Measurements from ENCODE around the gene DCBLD1.

DCBLD1 gene

GRCh38 chr6:117493470-117493869 lies 11.0 kb downstream of the DCBLD1 start:
- H3K27me3 ChIP-seq (ENCODE audit: control insufficient read depth, insufficient read depth, low read length): no peaks in the 10 kb centered on the region
- H3K4me1 ChIP-seq (ENCODE audit: control insufficient read depth, insufficient read depth, low read length): peaks cover 22% of the 10 kb centered on the region
- no peak overlapping the region for H3K4me3 ChIP-seq (ENCODE audit: low read length)
- no peaks in the 10 kb centered on the region for H3K36me3 ChIP-seq (ENCODE audit: control insufficient read depth, insufficient read depth, low read length)
- H3K9me3 ChIP-seq (ENCODE audit: control insufficient read depth, low read length): no peaks in the 10 kb centered on the region
- H3K9ac ChIP-seq (ENCODE audit: low read length): no peak overlapping the region

DNA sequence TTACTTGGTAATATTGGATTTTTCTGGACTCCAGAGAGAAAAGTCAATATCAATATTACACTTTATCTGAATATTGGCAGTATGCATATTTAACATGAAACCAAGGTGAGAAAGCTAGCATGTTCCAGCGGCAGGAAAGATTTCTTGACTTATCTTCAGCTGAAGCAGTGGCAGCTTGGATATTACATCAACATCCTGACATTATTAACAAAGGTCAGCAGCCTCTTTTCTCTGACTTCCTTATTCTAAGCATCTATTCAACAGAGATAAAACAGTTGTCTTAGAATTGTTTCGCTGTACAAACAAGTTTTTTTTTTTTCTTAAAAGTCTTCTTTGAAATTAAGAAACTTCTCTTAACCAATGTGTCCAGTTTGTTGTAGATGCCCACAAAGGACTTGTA lies 11.8 kb downstream of the DCBLD1 start:
- H3K9me3 ChIP-seq (ENCODE audit: control insufficient read depth, low read length): no peaks in the 10 kb centered on the region
- peaks cover 23% of the 10 kb centered on the region for H3K4me1 ChIP-seq (ENCODE audit: control insufficient read depth, insufficient read depth, low read length)
- H3K36me3 ChIP-seq (ENCODE audit: control insufficient read depth, insufficient read depth, low read length): no peaks in the 10 kb centered on the region
- H3K9ac ChIP-seq (ENCODE audit: low read length): no peak overlapping the region
- no peaks in the 10 kb centered on the region for H3K27me3 ChIP-seq (ENCODE audit: control insufficient read depth, insufficient read depth, low read length)
- no peak overlapping the region for H3K4me3 ChIP-seq (ENCODE audit: low read length)

DNA sequence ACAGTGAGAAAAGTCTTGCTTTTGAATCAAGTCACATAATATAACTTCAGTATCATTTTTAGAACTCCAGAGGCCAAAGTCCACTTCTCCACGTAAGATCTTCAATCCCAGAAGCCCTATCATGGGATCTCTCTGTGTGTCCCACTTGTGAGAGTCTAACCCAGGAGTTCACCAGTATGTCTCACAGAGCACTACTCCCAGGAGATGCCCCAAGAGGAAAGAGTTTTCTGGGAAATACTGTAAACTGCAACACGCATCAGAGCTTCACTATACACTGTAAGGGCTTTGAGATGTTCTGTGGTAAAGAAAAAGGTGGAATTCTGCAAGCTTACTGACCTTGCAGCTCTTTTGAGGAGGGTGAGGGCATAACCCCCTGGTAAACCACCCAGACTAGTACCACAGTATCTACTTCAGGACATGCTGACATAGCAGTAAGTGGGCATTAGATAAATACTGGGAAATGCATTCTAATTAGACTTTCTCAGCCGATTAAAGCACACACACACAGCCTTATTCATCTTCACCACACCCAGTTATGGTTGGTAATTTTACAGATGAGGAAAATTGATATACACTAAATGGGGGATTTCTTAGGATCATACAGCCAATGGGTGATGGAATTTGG lies 12.3 kb downstream of the DCBLD1 start:
- peaks cover 23% of the 10 kb centered on the region for H3K4me1 ChIP-seq (ENCODE audit: control insufficient read depth, insufficient read depth, low read length)
- no peaks in the 10 kb centered on the region for H3K9me3 ChIP-seq (ENCODE audit: control insufficient read depth, low read length)
- no peaks in the 10 kb centered on the region for H3K36me3 ChIP-seq (ENCODE audit: control insufficient read depth, insufficient read depth, low read length)

DNA sequence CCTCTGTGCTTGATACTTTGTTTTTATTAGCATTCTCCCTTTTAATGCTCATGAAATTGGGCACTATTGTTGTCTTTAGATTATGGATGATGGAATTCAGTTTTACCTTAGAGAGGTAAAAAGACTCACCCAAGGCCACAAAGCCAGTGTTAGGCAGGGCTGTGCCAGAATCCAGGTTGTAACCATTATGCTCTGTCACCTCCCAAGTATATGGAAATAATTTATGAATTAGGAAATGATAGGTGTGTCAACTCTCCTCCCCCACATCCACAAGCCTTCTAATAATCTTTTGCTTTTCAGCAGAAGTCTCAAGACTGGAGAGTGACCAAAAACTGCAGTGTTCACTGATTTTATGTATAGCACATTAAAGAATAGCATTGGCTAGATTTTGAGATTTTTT lies 13.0 kb downstream of the DCBLD1 start:
- no peak overlapping the region for H3K9ac ChIP-seq (ENCODE audit: low read length)
- no peak overlapping the region for H3K4me3 ChIP-seq (ENCODE audit: low read length)
- H3K36me3 ChIP-seq (ENCODE audit: control insufficient read depth, insufficient read depth, low read length): no peaks in the 10 kb centered on the region
- H3K9me3 ChIP-seq (ENCODE audit: control insufficient read depth, low read length): no peaks in the 10 kb centered on the region
- peaks cover 23% of the 10 kb centered on the region for H3K4me1 ChIP-seq (ENCODE audit: control insufficient read depth, insufficient read depth, low read length)
- H3K27me3 ChIP-seq (ENCODE audit: control insufficient read depth, insufficient read depth, low read length): no peaks in the 10 kb centered on the region

More for the DNA sequence above, 12.3 kb downstream of the DCBLD1 start:
- Histone ChIP-seq H3K9ac (ENCODE audit: low read length) (no peak overlapping the region), H3K4me3 (ENCODE audit: low read length) (no peak overlapping the region), H3K27me3 (ENCODE audit: control insufficient read depth, insufficient read depth, low read length) (no peaks in the 10 kb centered on the region)

- Histone ChIP-seq H3K9ac (ENCODE audit: low read length) (no peak overlapping the region), H3K36me3 (ENCODE audit: control insufficient read depth, insufficient read depth, low read length) (no peaks in the 10 kb centered on the region), H3K4me1 (ENCODE audit: control insufficient read depth, insufficient read depth, low read length) (peaks cover 23% of the 10 kb centered on the region), H3K9me3 (ENCODE audit: control insufficient read depth, low read length) (no peaks in the 10 kb centered on the region), H3K27me3 (ENCODE audit: control insufficient read depth, insufficient read depth, low read length) (no peaks in the 10 kb centered on the region), H3K4me3 (ENCODE audit: low read length) (no peak overlapping the region)
Measured at GRCh38 chr6:117495869-117496268, 13.4 kb downstream of the DCBLD1 start.

- Histone ChIP-seq H3K27me3 (ENCODE audit: control insufficient read depth, insufficient read depth, low read length) (no peaks in the 10 kb centered on the region), H3K36me3 (ENCODE audit: control insufficient read depth, insufficient read depth, low read length) (no peaks in the 10 kb centered on the region), H3K9ac (ENCODE audit: low read length) (no peak overlapping the region), H3K9me3 (ENCODE audit: control insufficient read depth, low read length) (no peaks in the 10 kb centered on the region), H3K4me3 (ENCODE audit: low read length) (no peak overlapping the region), H3K4me1 (ENCODE audit: control insufficient read depth, insufficient read depth, low read length) (peaks cover 23% of the 10 kb centered on the region)
Measured at GRCh38 chr6:117496383-117496990, 14.0 kb downstream of the DCBLD1 start.

DNA sequence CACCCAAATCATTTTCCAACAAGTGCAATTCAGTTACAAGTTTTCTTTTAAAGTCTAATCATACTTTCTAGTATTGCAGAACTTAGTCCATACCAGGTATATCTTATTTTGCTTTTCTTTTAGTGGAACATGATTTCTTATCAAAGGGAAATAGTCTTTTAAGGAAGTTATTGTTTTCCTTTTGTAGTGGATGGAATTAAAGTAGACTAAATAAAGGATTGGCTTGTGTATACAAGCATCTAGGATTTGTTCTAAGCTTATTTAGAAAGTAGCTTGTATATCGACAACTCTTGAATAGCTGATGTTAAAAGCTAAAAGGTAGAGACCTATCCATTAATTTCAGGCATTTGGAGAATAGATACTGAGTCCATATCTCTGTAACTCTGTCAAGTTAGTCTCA lies 14.8 kb downstream of the DCBLD1 start:
- H3K36me3 ChIP-seq (ENCODE audit: control insufficient read depth, insufficient read depth, low read length): no peaks in the 10 kb centered on the region
- H3K4me1 ChIP-seq (ENCODE audit: control insufficient read depth, insufficient read depth, low read length): peaks cover 23% of the 10 kb centered on the region
- H3K9ac ChIP-seq (ENCODE audit: low read length): no peak overlapping the region
- H3K4me3 ChIP-seq (ENCODE audit: low read length): no peak overlapping the region
- H3K9me3 ChIP-seq (ENCODE audit: control insufficient read depth, low read length): no peaks in the 10 kb centered on the region
- no peaks in the 10 kb centered on the region for H3K27me3 ChIP-seq (ENCODE audit: control insufficient read depth, insufficient read depth, low read length)

DNA sequence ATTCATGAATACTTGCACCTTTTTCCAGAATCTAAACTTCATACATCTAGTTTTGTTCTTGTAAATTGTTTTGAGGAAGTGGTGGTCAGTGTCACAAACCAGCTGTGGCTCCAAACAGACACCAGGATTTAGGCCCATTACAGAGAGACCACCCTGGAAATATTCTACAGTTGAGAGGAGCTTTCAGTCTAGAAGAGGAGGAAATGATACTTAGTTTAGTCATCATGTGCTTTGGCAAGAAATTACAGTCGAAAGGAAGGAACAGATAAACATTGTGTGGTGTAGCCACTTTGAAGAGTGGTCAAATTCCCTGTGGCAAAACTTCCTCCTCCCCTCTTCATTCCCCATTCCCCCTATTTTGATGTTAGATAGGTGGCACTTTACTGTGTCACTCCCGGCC lies 15.7 kb downstream of the DCBLD1 start:
- Histone ChIP-seq H3K27me3 (ENCODE audit: control insufficient read depth, insufficient read depth, low read length) (no peaks in the 10 kb centered on the region), H3K4me1 (ENCODE audit: control insufficient read depth, insufficient read depth, low read length) (peaks cover 27% of the 10 kb centered on the region), H3K9me3 (ENCODE audit: control insufficient read depth, low read length) (no peaks in the 10 kb centered on the region), H3K9ac (ENCODE audit: low read length) (no peak overlapping the region), H3K4me3 (ENCODE audit: low read length) (no peak overlapping the region), H3K36me3 (ENCODE audit: control insufficient read depth, insufficient read depth, low read length) (no peaks in the 10 kb centered on the region)

GRCh38 chr6:117501722-117502121 lies 19.2 kb downstream of the DCBLD1 start:
- Histone ChIP-seq H3K9ac (ENCODE audit: low read length) (no peak overlapping the region), H3K27me3 (ENCODE audit: control insufficient read depth, insufficient read depth, low read length) (no peaks in the 10 kb centered on the region), H3K36me3 (ENCODE audit: control insufficient read depth, insufficient read depth, low read length) (no peaks in the 10 kb centered on the region), H3K4me3 (ENCODE audit: low read length) (no peak overlapping the region), H3K4me1 (ENCODE audit: control insufficient read depth, insufficient read depth, low read length) (peaks cover 18% of the 10 kb centered on the region), H3K9me3 (ENCODE audit: control insufficient read depth, low read length) (no peaks in the 10 kb centered on the region)

DNA sequence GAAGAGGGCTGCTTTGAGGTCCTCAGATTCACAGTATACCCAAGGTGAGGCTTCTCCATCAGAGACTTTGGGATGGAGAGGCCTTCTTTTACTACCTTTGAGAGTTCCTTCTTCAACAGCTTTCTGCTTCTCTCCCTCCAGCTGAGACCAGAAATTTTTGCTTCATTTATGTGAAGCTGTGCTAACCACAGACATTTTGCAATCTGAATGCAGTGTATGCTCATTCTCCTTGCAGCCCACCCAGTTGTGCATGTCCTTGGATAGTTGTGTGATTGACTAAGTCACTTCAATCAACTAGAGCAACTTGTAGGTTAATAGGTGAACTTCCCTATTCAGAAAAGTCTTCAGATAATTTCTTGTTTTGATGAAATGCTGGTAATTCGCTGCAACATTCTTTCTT lies 20.1 kb downstream of the DCBLD1 start:
- no peaks in the 10 kb centered on the region for H3K36me3 ChIP-seq (ENCODE audit: control insufficient read depth, insufficient read depth, low read length)
- no peaks in the 10 kb centered on the region for H3K9me3 ChIP-seq (ENCODE audit: control insufficient read depth, low read length)
- H3K4me1 ChIP-seq (ENCODE audit: control insufficient read depth, insufficient read depth, low read length): peaks cover 18% of the 10 kb centered on the region
- H3K9ac ChIP-seq (ENCODE audit: low read length): no peak overlapping the region
- no peak overlapping the region for H3K4me3 ChIP-seq (ENCODE audit: low read length)
- H3K27me3 ChIP-seq (ENCODE audit: control insufficient read depth, insufficient read depth, low read length): no peaks in the 10 kb centered on the region

- Histone ChIP-seq H3K9me3 (ENCODE audit: control insufficient read depth, low read length) (no peaks in the 10 kb centered on the region), H3K27me3 (ENCODE audit: control insufficient read depth, insufficient read depth, low read length) (no peaks in the 10 kb centered on the region), H3K9ac (ENCODE audit: low read length) (no peak overlapping the region), H3K4me3 (ENCODE audit: low read length) (no peak overlapping the region), H3K4me1 (ENCODE audit: control insufficient read depth, insufficient read depth, low read length) (peaks cover 13% of the 10 kb centered on the region), H3K36me3 (ENCODE audit: control insufficient read depth, insufficient read depth, low read length) (no peaks in the 10 kb centered on the region)
Measured at GRCh38 chr6:117503211-117503610, 20.7 kb downstream of the DCBLD1 start.

DNA sequence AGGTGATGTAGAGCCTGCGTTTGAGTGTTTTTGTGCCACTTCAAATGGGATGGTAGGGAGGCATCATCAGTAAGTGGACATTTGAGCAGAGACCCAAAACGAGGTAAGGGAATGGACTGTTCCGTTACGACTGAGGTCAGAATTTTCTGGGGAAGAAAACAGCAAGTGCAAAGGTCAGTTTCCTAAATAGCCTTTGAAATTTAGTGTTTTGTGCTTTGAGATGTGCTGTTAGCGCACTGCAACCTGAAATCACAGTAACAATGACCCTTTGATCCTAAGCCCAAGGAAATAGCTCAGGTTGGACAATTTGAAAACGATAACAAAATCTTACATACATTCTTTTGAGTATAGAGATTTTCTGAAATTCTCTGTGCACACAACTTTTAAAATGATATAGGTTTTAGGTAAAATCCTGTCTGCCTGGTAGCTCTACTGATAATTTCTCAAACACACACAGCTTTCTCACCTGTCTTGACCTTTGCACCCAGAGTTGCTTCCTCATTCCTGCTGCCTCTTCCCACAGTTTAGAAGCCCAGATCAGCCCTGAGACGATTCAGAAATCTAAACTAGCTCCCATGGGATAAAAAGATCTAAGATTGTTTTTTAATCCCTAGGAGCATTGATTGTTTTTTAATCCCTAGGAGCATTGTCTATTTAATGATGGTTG lies 22.1 kb downstream of the DCBLD1 start:
- H3K36me3 ChIP-seq (ENCODE audit: control insufficient read depth, insufficient read depth, low read length): no peaks in the 10 kb centered on the region
- H3K9ac ChIP-seq (ENCODE audit: low read length): no peak overlapping the region
- no peak overlapping the region for H3K4me3 ChIP-seq (ENCODE audit: low read length)
- peaks cover 9% of the 10 kb centered on the region for H3K4me1 ChIP-seq (ENCODE audit: control insufficient read depth, insufficient read depth, low read length)
- H3K9me3 ChIP-seq (ENCODE audit: control insufficient read depth, low read length): no peaks in the 10 kb centered on the region
- H3K27me3 ChIP-seq (ENCODE audit: control insufficient read depth, insufficient read depth, low read length): no peaks in the 10 kb centered on the region
